Vagina (tissue), 2 donors: Measurements from ENCODE around the gene MB21D2.

Source experiments
- CTCF ChIP-seq, 3 experiments: fragments of 450-650 bp in 2 of 3; fragments of 200-600 bp in 1 of 3; sonication (generic) in 1 of 3; IDR thresholded peaks; one replicate each; pipeline ENCODE4 v1.5.1; 2017 to 2019; ENCODE audit warnings: antibody characterized with exemption in 3 of 3, mild to moderate bottlenecking in 2 of 3, moderate library complexity in 2 of 3
- POLR2A ChIP-seq, 2 donors: fragments of 450-650 bp; IDR thresholded peaks; one replicate each; pipeline ENCODE4 v1.6.1; 2017; ENCODE audit warnings: antibody characterized with exemption in 2 of 2, mild to moderate bottlenecking in 2 of 2, moderate library complexity in 2 of 2
- POLR2AphosphoS5 ChIP-seq, 2 donors: sonication (generic); formaldehyde crosslinking; IDR thresholded peaks; one replicate each; pipeline ENCODE4 v1.9.0; 2017; ENCODE audit warnings: antibody characterized with exemption in 2 of 2, mild to moderate bottlenecking in 2 of 2, low read depth in 1 of 2; ENCODE audit not compliant: insufficient read depth in 1 of 2

- TF ChIP-seq CTCF (IDR thresholded peaks at IDR 0.05) (no peak), POLR2A (IDR thresholded peaks at IDR 0.05) (no peak), POLR2AphosphoS5 (IDR thresholded peaks at IDR 0.05; ENCODE audit: insufficient read depth in 1 of 2, low read depth in 1 of 2) (no peak)
Observed at GRCh38 chr3:192821161-192821560, 96.5 kb downstream of the MB21D2 start.
